ENCODE results near the gene ENOX2. TPM values are rescaled to one million over a fixed set of nuclear protein-coding genes. Genes with fewer than 3 reads are reported as not detected.
A peak's percentile ranks its signal among the peaks of the same experiment; 100 is the strongest.

Gene ENOX2
- total RNA-seq (10 to 100 TPM in 3 of 4 donors, 1 to 10 TPM in 1; 8.8 to 13.4 (median 11.4) TPM), polyA plus RNA-seq (10 to 100 TPM in 1 of 3 donors, 1 to 10 TPM in 2; 4.7 to 11.3 (median 7.6) TPM)
- long read RNA-seq, donor 1, full-length matches to known transcripts, result 4 of 11 reads
- long read RNA-seq, donor 1, partial matches to known transcripts, result 3 of 11 reads
- long read RNA-seq, donor 1, other reads (novel, unspliced or antisense), result 4 of 11 reads
- long read RNA-seq, donor 2, full-length matches to known transcripts, result 4 of 14 reads
- long read RNA-seq, donor 2, partial matches to known transcripts, result 4 of 14 reads
- long read RNA-seq, donor 2, other reads (novel, unspliced or antisense), result 6 of 14 reads

GRCh38 chrX:130902783-130903613 lies at the start of gene ENOX2:
TSS of gene ENOX2 (minus strand) at chrX:130903209. CDS start at chrX:130703216, 199,993 bp downstream.
- WGBS, 3 donors, result 0 to 32% (median 0%) methylated on average over 13 to 47 of the region's 50 CpGs
- Histone ChIP-seq H3K36me3 (ENCODE audit: insufficient read depth in 1 of 2, low read depth in 1 of 2) (peaks cover 0 to 10% of the 10 kb centered on the region in 2 donors), H3K4me1 (no peaks in the 10 kb centered on the region), H3K27me3 (ENCODE audit: insufficient read depth in 3 of 3, low read length in 2 of 3) (peaks cover 0 to 12% (median 0%) of the 10 kb centered on the region in 3 donors), H3K9me3 (no peaks in the 10 kb centered on the region), H3K27ac (peak within 1 kb of the TSS; percentile 90), H3K4me3 (peak within 1 kb of the TSS; percentile 78)
- ATAC-seq, result peak; percentile 99
- DNase-seq, result peak; percentile 89 to 95
- intact Hi-C loops (cut with DNase I), result loop anchor here in 1 of 2 donors (5.0 kb wide), 1 partner anchor 501 kb away; the partner anchor contains the start of gene RBMX2
- TF ChIP-seq CTCF (IDR thresholded peaks at IDR 0.05), result no peak

- ATAC-seq, result no peak
- Histone ChIP-seq H3K4me3 (no peak overlapping the region), H3K27me3 (ENCODE audit: insufficient read depth in 3 of 3, low read length in 2 of 3) (peaks cover 0 to 25% (median 0%) of the 10 kb centered on the region in 3 donors), H3K4me1 (no peaks in the 10 kb centered on the region), H3K36me3 (ENCODE audit: insufficient read depth in 1 of 2, low read depth in 1 of 2) (no peaks in the 10 kb centered on the region), H3K9me3 (no peaks in the 10 kb centered on the region), H3K27ac (no peak overlapping the region)
- no peak for DNase-seq
- no peak for TF ChIP-seq CTCF (IDR thresholded peaks at IDR 0.05)
- intact Hi-C loops (cut with DNase I), result no loop called here
- 43 to 47% (median 46%) methylated on average over 2 of the region's 2 CpGs for WGBS, 3 donors
Measured at GRCh38 chrX:130952266-130953043, 49.4 kb upstream of the ENOX2 start.

DNA sequence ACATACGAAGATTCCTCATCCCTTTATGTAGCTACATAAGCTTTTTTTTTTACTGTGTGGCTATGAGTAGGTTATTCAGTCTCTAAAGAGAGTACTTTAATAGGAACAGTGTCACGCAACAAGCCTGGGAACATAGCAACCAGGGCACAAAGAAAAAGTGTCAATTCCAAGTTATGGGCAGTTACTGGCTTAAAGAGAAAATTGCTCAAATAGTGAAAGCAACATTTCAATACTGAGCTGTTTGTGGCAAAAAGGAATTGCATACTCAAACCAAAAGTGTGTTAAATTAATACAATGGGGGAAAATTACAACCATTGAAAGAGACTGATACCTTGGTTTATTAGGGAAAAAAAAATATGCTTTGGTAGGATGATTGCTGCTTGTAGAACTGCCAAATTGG lies 41.2 kb upstream of the ENOX2 start:
- no peak for ATAC-seq
- H3K36me3 ChIP-seq (ENCODE audit: insufficient read depth in 1 of 2, low read depth in 1 of 2), result no peaks in the 10 kb centered on the region
- H3K27me3 ChIP-seq (ENCODE audit: insufficient read depth in 3 of 3, low read length in 2 of 3), result peaks cover 0 to 34% (median 0%) of the 10 kb centered on the region in 3 donors
- 55 to 78% (median 70%) methylated on average over 2 of the region's 2 CpGs for WGBS, 3 donors
- H3K4me3 ChIP-seq, result no peak overlapping the region
- intact Hi-C loops (cut with DNase I), result no loop called here
- no peaks in the 10 kb centered on the region for H3K9me3 ChIP-seq
- no peaks in the 10 kb centered on the region for H3K4me1 ChIP-seq
- TF ChIP-seq CTCF (IDR thresholded peaks at IDR 0.05), result no peak
- no peak overlapping the region for H3K27ac ChIP-seq
- DNase-seq, result no peak

DNA sequence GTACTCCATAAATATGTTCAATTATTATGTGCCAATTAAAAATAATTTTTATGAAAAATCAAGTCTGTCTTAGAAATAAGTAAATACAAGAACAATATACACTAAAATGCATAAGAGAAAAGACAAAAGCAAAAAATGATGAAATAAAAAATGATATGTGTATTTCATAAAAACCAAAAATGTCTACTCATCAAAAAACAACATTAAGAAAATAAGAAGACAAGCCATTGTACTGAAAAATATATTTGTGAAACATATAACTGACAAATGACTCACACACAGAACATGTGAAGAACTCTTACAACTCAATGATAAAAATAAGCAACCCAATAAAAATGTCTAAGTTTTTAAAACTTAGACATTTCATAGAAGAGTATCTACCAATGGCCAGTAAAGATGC lies 34.1 kb upstream of the ENOX2 start:
- TF ChIP-seq CTCF (IDR thresholded peaks at IDR 0.05), result no peak
- Histone ChIP-seq H3K9me3 (no peaks in the 10 kb centered on the region), H3K27ac (no peak overlapping the region), H3K36me3 (ENCODE audit: insufficient read depth in 1 of 2, low read depth in 1 of 2) (no peaks in the 10 kb centered on the region), H3K4me1 (no peaks in the 10 kb centered on the region), H3K4me3 (no peak overlapping the region), H3K27me3 (ENCODE audit: insufficient read depth in 3 of 3, low read length in 2 of 3) (peaks cover 0 to 11% (median 0%) of the 10 kb centered on the region in 3 donors)
- intact Hi-C loops (cut with DNase I), result no loop called here
- ATAC-seq (no peak), DNase-seq (no peak)

Measured in psoas muscle (tissue), 8 donors.